Astrocyte of the hippocampus (primary cell): ENCODE data around the gene MAML1.
"Not testable (repeated sequence)": the region's sequence is repeated elsewhere in the genome, so short reads cannot be mapped to it uniquely, and the experiment has no call there.

Source experiments
- DNase-seq: peaks from one replicate; pipeline ENCODE4 v3.0.0; 2011; ENCODE audit warnings: low read depth, low spot score

The MAML1 gene

GRCh38 chr5:179767496-179768100, 35.0 kb downstream of the MAML1 start:
- DNase-seq: no peak

DNA sequence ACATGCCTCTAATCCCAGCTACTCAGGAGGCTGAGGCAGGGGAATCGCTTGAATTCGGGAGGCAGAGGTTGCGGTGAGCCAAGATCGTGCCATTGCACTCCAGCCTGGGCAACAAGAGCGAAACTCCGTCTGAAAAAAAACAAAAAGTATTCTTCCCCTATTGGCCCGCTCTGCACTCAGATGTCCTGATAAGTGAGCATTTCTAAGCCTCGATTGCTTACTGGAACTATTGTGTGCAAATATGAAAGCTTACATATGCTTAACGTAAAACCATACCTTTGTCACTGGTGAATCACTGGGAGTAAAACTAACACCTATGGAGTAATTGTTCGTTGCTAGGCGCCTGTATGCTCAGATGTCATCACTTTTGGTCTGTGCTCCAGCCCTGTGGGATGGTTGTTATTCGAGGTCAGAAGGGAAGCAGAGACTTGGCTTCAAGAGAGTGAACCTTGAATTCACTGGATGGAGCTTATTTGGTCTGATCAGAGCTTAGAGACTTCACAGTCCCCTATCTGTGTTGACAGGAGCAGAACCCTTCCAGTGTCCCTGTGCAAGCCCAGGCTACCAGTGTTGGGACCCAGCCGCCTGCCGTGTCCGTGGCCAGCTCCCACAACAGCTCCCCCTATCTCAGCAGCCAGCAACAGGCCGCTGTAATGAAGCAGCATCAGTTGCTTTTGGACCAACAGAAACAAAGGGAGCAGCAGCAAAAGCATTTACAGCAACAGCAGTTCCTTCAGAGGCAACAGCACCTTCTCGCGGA, 35.9 kb downstream of the MAML1 start:
- no peak for DNase-seq

- no peak for DNase-seq
Observed at GRCh38 chr5:179769271-179769670, 36.6 kb downstream of the MAML1 start.

DNA sequence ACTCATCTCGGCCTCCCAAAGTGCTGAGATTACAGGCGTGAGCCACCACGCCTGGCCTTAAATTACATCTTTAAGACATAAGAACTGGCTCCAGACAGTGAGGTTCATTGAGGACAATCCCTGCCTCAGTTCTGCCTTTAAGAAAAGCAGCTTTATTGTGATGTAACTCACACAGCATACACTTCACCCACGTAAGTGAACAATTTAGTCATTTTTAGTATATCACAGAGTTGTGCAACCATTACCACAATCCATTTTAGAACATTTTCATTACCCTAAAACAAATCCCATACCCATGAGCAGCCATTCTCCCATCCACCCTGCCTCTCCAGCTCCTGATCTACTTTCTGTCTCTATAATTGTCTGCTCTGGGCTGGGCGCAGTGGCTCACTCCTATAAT, 37.2 kb downstream of the MAML1 start:
- no peak for DNase-seq

- DNase-seq: no peak
Observed at GRCh38 chr5:179771311-179771895, 38.8 kb downstream of the MAML1 start.

- DNase-seq: no peak
Observed at GRCh38 chr5:179772351-179772750, 39.7 kb downstream of the MAML1 start.

- DNase-seq: no peak
Observed at GRCh38 chr5:179773686-179774040, 41.0 kb downstream of the MAML1 start.

- no peak for DNase-seq
Observed at GRCh38 chr5:179774442-179774841, 41.8 kb downstream of the MAML1 start.

DNA sequence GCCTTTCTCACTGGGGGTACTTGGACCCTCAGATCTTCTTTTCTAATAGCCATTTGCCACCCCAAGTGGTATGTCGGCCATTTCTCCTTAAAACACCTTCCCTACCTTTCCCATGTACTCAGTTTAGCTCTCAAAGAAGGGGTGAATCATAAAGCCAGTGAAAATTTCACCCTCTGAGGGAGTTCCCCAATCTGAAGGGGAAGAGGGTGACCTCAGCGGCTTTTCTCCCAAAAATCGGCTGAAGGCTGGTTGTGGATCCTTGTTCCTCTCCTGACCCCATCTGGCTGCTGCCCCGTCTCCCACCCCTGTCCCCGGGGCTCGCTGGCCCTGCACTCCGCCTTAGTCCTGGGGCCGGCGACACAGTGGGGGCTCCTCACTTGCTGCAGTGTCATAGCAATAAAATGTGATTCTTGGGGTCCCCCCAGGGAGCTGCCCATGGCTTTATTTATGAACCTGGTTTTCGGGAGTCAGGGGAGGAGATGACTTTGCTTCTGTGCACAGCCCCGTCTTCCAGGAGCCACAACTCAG, 43.9 kb downstream of the MAML1 start:
- no peak for DNase-seq

- DNase-seq: no peak
Observed at GRCh38 chr5:179777456-179777855, 44.8 kb downstream of the MAML1 start.

GRCh38 chr5:179777909-179778308, 45.3 kb downstream of the MAML1 start:
- no peak for DNase-seq

DNA sequence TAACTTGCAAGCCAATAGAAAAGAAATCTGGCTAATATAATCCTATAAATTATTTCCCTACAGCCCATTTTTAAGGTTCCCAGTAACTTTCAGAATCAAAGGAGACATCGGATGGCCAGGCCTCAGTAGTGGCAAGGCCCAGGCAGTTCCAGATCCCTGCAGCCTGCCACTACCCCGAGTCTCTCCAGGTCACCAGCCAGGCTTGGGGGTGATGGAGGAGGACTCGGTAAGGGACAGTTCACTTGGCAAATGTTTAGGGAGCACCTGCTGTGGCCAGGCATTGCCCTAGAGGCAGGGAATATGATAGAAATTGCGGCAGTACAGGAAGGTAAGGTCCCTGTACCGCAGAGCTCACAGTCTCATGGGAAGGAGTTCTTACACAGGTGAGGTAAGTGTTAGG, 46.0 kb downstream of the MAML1 start:
- no peak for DNase-seq

DNA sequence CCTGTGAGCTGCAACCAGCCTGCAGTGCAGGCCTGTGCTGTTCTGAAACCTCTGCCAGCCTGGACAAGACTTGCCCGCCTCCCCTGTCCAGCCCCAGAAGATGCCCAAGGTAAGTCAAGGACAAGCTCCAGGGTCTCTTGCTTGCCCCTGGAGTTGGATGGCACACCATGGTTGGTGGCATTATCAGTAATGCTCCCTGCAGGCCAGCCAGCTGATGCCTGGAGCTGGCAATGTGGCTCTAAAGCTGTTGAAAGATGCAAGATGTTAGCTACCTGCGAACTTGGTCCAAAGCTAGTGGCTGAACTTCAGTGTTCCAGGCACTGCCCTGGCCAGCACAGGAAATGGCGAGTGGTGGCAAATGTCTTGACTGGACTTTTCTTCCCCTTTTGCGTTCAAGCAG, 47.2 kb downstream of the MAML1 start:
- DNase-seq: no peak

DNA sequence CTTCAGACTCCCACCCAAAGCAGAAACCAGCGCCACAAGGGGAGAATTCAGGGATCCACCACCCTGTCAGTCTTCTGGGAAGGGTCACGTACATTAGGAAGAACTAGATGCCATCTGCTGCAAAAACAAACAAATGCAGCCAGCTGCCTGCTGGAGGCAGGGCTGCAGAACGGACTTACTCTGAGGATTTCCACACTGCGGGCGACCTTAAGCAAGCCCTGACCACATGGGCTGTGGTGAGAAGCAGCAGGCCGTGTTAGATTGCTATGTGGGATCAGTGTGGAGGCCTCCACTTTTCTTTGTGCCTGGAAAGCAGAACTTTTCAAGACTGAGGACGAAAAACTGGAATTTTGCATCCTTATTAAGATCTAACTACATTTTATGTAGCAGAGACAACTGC, 47.7 kb downstream of the MAML1 start:
- no peak for DNase-seq

GRCh38 chr5:179781846-179782245, 49.2 kb downstream of the MAML1 start:
- no peak for DNase-seq

GRCh38 chr5:179783128-179783527, 50.5 kb downstream of the MAML1 start:
- no peak for DNase-seq

DNA sequence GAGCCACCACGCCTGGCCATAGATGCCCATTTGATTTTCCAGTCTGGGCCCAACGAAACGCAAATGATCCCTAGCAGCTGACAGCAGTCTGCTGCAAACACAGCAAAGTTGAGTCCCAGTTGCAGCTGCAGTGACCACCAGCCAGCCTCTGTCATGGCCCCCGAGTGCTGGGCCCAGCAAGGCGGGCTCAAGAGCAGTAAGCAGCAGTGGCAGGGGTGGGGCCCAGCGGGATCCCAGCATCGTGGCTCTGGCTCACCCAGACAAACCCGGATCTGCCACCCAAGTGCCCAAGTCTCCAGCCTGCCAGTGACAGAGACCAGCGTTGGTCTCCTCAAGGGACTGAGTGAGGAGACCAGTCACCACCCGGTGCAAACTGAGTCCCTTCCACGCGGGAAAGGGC, 54.2 kb downstream of the MAML1 start:
- DNase-seq: no peak

GRCh38 chr5:179788193-179788854, 55.7 kb downstream of the MAML1 start:
- DNase-seq: no peak

DNA sequence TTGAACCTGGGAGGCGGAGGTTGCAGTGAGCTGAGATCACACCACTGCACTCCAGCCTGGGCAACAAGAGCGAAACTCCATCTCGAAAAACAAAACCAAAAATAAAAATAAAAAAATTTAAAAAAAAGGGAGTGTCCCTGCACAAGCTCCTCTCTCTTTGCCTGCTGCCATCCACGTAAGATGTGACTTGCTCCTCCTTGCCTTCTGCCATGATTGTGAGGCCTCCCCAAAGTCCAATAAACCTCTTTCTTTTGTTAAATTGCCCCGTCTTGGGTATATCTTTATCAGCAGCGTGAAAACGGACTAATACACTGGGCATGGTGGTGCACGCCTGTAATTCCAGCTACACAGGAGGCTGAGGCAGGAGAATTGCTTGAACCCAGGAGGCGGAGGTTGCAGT, 56.7 kb downstream of the MAML1 start:
- DNase-seq: not testable (repeated sequence)

DNA sequence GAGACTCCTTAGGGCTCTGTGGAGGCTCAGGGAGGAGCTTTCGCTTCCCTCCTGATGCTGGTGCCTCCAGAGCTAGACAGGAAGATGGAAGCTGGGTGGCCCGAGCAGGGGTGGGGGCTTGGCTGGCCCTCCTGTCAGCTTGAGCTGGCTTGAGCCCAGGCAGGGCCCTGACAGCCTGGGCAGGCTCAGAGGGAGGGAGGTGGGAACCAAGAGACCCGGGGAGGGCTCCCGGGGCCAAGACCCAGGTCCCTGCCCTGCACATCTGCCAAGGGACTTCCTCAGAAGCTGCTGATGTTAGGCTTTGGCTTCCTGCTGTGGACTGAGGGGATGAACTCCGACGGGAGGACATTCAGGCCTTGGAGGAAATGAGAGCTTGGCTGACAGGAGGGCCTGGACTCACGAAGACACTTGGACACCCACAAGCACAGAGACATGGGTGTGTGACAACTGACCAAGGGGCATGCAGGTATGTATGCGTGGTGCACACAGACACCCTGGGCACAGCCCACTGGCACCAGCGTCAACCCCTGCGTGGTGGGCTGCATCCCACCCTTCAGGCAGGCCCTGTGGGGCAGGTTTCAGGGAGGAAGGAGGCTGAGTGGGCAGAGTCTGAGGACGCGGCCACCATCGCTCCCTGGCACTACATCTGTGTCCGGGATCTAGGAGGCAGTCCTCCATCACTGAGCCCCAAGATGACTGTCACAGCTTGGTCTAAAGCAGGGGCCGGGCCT, 59.4 kb downstream of the MAML1 start:
- DNase-seq: no peak

DNA sequence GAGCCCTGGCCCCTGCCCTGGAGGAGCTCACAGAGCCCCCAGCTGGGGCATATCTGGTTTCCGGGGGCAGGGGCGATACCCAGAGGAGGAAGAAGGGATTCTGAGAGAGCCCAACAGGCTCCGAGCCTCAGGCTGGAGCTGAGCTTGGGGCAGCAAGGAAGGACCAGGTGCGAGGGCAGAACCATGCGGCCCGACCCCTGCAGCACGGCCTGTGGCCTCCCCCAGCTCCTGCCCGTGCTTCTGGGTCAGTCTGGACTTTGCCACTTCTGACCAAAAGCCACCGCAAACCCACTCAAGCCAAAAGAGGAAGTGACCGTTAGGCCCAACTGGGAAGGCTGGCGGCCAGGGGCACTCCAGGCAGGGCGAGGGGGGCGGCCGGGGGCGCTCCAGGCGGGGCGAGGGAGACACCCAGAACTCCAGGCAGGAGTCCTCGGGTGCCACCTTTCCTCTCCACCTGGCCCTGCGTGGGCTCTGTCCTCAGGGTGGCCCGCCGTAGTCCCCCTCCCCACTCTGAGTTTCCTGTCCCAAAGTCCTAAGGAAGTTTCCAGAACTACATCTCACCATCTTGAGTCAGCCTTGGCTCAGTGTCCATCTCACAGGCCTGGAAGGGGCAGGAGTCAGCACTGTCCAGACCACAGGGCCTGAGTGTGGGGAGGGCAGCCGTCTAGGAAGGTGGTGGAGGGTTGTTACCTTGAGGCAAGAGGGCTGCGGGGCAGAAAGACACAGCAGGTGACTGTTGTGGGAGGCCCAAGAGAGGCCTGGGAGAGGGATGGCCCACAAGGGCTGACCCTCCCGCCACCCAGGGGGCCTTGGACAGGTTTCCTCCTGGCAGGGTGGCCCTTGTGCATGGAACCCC, 60.2 kb downstream of the MAML1 start:
- no peak for DNase-seq
